KMS-11 (cell line): ENCODE measurements around the gene KIF1A.

Experiments used
- H2AFZ ChIP-seq: fragments of 200-600 bp; sonication (generic); 2 replicates; pipeline ENCODE4 v1.6.1; 2016; ENCODE audit warnings: antibody characterized with exemption, mixed run types, low read depth
- H3K27ac ChIP-seq: fragments of 200-600 bp; sonication (generic); 2 replicates; pipeline ENCODE4 v1.6.1; 2016; ENCODE audit warnings: mild to moderate bottlenecking, mixed run types
- H3K27me3 ChIP-seq: fragments of 200-600 bp; sonication (generic); 2 replicates; pipeline ENCODE4 v1.6.1; 2017; ENCODE audit warnings: mild to moderate bottlenecking, low read depth, mixed run types, moderate library complexity; ENCODE audit not compliant: insufficient read depth
- H3K36me3 ChIP-seq: fragments of 200-600 bp; sonication (generic); 2 replicates; pipeline ENCODE4 v1.6.1; 2017; ENCODE audit warnings: mild to moderate bottlenecking, mixed run types; ENCODE audit not compliant: insufficient read depth
- H3K4me1 ChIP-seq: fragments of 200-600 bp; sonication (generic); 2 replicates; pipeline ENCODE4 v1.6.1; 2016; ENCODE audit warnings: mild to moderate bottlenecking, low read depth, mixed run types; ENCODE audit not compliant: poor library complexity, severe bottlenecking
- H3K4me2 ChIP-seq: fragments of 200-600 bp; sonication (generic); 2 replicates; pipeline ENCODE4 v1.7.0; 2016; ENCODE audit warnings: mild to moderate bottlenecking, mixed run types
- H3K4me3 ChIP-seq: fragments of 200-600 bp; sonication (generic); IDR thresholded peaks from 2 replicates; pipeline ENCODE4 v1.6.1; 2017; ENCODE audit warnings: low read depth, low read length, mixed read lengths; ENCODE audit not compliant: insufficient read depth
- H3K79me2 ChIP-seq: fragments of 200-600 bp; sonication (generic); 2 replicates; pipeline ENCODE4 v1.6.1; 2016; ENCODE audit warnings: low read depth, mixed run types; ENCODE audit not compliant: insufficient read depth
- H3K9ac ChIP-seq: fragments of 200-600 bp; sonication (generic); 2 replicates; pipeline ENCODE4 v1.6.1; 2016; ENCODE audit warnings: mild to moderate bottlenecking, mixed run types
- H4K20me1 ChIP-seq: fragments of 200-600 bp; sonication (generic); 2 replicates; pipeline ENCODE4 v1.6.1; 2016; ENCODE audit warnings: mild to moderate bottlenecking, mixed run types; ENCODE audit not compliant: insufficient read depth
- TF ChIP-seq, protein P1 (sequence below): fragments of 200-600 bp; sonication (generic); conservative IDR thresholded peaks from 2 replicates; pipeline ENCODE4 v1.6.1; 2017; ENCODE audit warnings: low read depth, mild to moderate bottlenecking, antibody characterized with exemption, low read length, moderate library complexity, mixed read lengths

The KIF1A gene

DNA sequence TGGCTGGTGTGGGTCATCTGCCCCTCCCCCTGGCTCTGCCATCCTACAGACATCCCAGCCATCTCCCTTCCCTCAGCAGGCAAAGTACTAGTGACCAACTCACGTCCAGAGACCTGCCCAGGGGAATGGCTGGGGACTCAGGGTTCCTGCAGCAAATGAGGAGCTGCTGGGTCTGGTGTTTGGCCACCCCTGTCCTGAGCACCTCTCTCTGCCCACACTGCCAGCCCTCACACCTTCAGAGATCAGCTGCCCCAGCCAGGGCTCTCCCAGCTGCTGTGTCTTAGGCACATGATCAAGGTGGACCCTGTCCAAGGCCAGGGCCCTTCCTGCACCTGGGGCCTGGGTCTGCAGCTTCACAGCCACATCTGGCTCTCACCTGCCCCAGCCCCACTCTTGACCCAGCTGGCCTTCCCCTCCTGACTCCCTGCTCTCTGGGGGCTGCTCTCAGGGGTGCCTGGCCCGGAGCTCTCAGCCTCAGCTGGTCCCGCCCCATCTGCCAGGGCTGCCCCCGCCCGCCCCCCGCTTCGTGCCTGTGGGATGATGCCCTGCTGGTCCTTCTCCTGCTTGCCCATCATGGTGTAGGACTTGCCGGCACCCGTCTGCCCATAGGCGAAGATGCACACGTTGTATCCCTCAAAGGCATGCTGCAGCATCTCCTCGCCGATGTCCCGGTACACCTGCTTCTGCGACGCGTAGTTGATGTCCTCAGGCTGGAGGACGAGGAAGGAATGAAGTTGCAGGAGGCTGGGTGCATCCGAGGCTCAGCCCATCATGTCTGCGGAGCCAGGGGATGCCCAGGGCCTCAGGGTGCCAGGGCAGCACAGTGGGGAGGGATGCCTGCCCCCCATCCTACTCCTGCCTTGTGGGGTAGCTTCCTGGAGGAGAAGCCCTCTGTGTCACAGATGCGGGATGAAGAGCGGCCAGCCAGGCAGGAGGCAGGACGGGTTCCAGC lies 32.2 kb downstream of the KIF1A start:
- no peaks in the 10 kb centered on the region for H3K79me2 ChIP-seq
- H3K4me2 ChIP-seq, result no peak overlapping the region
- no peaks in the 10 kb centered on the region for H3K4me1 ChIP-seq
- no peak overlapping the region for H2AFZ ChIP-seq
- H3K27ac ChIP-seq, result no peak overlapping the region
- no peak overlapping the region for H3K4me3 ChIP-seq
- H4K20me1 ChIP-seq, result no peaks in the 10 kb centered on the region
- H3K9ac ChIP-seq, result no peak overlapping the region
- TF ChIP-seq, protein P1, sequence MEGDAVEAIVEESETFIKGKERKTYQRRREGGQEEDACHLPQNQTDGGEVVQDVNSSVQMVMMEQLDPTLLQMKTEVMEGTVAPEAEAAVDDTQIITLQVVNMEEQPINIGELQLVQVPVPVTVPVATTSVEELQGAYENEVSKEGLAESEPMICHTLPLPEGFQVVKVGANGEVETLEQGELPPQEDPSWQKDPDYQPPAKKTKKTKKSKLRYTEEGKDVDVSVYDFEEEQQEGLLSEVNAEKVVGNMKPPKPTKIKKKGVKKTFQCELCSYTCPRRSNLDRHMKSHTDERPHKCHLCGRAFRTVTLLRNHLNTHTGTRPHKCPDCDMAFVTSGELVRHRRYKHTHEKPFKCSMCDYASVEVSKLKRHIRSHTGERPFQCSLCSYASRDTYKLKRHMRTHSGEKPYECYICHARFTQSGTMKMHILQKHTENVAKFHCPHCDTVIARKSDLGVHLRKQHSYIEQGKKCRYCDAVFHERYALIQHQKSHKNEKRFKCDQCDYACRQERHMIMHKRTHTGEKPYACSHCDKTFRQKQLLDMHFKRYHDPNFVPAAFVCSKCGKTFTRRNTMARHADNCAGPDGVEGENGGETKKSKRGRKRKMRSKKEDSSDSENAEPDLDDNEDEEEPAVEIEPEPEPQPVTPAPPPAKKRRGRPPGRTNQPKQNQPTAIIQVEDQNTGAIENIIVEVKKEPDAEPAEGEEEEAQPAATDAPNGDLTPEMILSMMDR, result no peak
- H3K36me3 ChIP-seq, result no peaks in the 10 kb centered on the region
- H3K27me3 ChIP-seq, result peaks cover 6% of the 10 kb centered on the region; the same call in 1 of the 2 replicates

DNA sequence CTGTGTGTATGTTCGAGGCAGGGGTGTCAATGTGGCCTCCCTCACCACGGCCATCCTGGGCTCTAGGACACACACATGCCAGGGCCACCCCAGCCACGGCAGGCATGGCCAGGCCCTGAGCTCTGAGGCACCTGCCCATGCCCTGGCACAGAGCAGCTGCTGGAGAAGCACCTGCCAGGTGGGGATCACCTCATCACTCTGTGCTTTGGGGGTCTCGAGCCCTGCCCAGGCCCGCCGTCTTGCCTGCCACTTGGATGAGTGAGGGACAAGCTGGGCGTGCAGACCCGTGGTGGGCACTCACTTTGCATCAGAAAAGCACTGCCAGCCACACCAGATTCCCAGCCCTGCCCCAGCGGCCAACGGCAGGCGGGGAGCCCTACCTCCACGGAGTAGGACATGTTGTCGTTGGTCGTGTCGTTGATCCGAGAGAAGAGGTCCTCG lies 33.1 kb downstream of the KIF1A start:
- no peaks in the 10 kb centered on the region for H3K36me3 ChIP-seq
- peaks cover 3% of the 10 kb centered on the region; the same call in 1 of the 2 replicates for H3K27me3 ChIP-seq
- H3K27ac ChIP-seq, result no peak overlapping the region
- no peaks in the 10 kb centered on the region for H3K79me2 ChIP-seq
- H4K20me1 ChIP-seq, result no peaks in the 10 kb centered on the region
- H3K4me1 ChIP-seq, result no peaks in the 10 kb centered on the region
- H3K9ac ChIP-seq, result no peak overlapping the region
- H2AFZ ChIP-seq, result no peak overlapping the region
- no peak overlapping the region for H3K4me3 ChIP-seq
- H3K4me2 ChIP-seq, result no peak overlapping the region
- TF ChIP-seq, protein P1, result no peak

DNA sequence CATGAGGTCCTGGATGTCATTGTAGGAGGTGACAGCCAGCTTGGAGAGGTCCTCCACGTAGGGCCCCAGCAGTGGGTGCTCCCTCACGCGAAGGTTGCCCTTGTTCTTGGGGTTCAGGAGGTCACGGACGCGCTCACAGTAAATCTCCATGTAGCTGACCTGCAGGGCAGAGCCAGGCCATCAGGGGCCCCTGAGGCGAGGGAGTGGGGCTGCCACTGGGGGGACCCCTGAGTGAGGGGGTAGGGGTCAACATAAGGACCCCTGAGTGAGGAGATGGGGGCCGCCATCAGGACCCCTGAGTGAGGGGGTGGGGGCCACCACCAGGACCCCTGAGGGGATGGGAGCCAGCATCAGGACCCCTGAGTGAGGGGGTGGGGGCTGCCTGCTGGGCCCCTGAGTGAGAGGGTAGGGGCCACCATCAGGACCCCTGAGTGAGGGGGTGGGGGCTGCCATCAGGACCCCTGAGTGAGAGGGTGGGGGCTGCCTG lies 33.6 kb downstream of the KIF1A start:
- H2AFZ ChIP-seq, result no peak overlapping the region
- no peak overlapping the region for H3K9ac ChIP-seq
- H3K27ac ChIP-seq, result no peak overlapping the region
- H3K4me1 ChIP-seq, result no peaks in the 10 kb centered on the region
- H3K79me2 ChIP-seq, result no peaks in the 10 kb centered on the region
- no peaks in the 10 kb centered on the region for H3K36me3 ChIP-seq
- peaks cover 3% of the 10 kb centered on the region; the same call in 1 of the 2 replicates for H3K27me3 ChIP-seq
- TF ChIP-seq, protein P1, result no peak
- no peak overlapping the region for H3K4me2 ChIP-seq
- no peak overlapping the region for H3K4me3 ChIP-seq
- no peaks in the 10 kb centered on the region for H4K20me1 ChIP-seq

DNA sequence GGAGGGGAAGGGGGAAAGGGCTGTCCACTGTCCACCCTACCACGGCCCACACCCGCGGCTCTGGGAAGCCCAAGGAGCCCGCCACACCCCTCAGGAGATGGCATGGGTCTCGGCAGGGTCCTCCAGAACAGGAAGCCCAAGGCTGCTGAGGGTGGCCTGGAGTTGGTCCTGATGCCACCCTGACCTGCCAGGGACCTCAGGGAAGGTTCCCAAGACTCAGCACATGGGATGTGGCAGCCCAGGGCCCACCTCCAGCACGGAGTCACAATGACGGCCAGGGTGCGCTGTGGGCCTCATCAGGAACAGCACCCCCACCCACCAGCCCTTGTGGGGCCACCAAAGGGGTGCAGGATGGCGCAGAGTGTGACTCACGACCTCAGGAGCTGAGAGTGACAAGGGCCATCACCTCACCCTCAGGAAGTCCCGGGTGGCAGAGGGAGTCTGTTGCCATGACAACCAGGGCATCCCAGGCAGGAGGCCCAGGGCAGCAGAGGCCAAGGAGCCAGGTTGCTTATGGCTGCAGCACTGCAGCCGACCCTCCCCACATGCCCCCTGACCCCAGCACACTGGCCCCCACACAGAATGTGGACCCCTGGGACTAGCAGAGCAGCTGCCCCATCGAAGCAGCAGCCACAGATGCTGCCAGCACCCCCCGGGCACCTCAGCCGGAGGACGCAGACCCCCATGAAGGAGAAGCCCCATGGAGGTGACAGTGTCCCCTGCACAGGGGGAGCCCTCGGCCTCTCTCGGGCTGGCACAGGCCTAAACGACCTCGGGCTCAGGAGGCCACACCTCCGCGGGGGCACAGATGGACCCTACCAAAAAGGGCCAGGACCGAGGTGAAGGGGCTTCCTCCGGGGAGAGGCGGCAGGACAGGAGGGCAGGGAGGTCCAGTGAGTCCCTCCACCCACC lies 34.3 kb downstream of the KIF1A start:
- Histone ChIP-seq H3K79me2 (no peaks in the 10 kb centered on the region), H3K27me3 (peaks cover 3% of the 10 kb centered on the region; the same call in 1 of the 2 replicates), H3K27ac (no peak overlapping the region), H4K20me1 (no peaks in the 10 kb centered on the region), H3K36me3 (no peaks in the 10 kb centered on the region), H3K4me1 (no peaks in the 10 kb centered on the region), H2AFZ (no peak overlapping the region), H3K9ac (no peak overlapping the region), H3K4me3 (no peak overlapping the region), H3K4me2 (no peak overlapping the region)
- TF ChIP-seq, protein P1, result no peak
